Measurements from ENCODE around the gene LMBR1L.

LMBR1L gene

GRCh38 chr12:49109641-49110463 is 795 bp downstream of the LMBR1L start:
- DNase-seq, result peak in 1 of 2 experiments; percentile 38

- DNase-seq, result no peak
Measured at GRCh38 chr12:49108958-49109404, 1.7 kb downstream of the LMBR1L start.

DNA sequence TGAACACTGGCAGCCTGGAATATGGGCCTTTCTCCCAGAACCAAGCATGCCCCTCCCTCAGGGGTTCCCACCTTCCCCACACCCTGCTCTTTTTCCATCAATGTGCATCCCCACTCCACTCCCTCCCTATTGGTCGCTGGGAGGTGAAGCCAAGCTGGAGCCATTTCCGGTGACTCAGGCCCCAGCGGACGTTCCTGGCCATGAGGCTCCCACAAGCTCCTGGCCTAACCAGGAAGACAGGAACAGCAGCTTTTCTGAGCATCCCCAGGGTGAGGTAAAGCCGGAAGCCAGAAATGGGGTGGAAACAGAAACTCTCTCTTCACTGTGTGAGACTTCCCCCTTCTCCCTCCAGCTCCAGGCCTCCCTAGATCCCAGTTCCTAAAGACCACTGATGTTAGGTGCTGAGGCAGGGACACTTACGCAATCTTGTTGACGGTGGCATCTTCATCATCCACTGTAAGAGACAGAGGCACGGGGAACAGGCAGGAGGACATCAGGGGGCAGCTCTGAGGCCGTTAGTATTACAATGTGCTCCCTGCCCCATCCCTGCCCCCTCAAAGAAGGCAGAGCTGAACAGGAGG is 5.1 kb downstream of the LMBR1L start:
- DNase-seq, result no peak

- no peak for DNase-seq
Measured at GRCh38 chr12:49104822-49105221, 5.8 kb downstream of the LMBR1L start.

DNA sequence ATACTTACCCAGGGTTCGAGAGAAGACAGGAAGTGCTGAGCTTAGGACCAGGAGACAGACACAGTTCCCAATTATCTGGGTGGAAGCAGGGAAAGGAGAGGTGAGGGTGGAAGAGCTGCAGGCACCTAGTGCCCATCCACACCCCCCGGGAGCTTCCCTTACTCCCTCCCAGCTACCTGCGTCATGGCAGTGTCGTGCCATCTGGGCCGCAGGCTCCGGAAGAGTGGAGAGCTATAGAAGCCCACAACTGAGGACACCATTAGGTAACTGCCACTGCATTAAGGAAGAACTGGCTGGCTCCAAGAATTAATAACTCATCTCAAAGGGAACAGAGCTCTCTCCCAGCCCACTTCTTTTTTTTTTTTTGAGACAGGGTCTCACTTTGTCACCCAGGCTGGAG is 10.3 kb downstream of the LMBR1L start:
- no peak for DNase-seq

DNA sequence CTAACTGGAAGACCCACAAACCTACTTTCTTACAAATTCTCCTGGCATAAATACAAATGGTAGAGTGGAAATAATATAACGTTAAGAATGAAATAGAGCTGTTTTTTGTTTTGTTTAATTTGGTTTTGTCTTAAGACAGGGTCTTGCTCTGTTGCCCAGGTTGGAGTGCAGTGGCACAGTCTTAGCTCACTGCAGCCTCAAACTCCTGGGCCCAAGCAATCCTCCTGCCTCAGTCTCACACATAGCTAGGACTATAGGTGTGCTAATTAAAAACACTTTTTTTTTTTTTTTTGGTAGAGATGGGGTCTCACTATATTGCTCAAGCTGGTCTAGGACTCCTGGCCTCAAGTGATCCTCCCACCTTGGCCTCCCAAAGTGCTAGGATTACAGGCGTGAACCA is 11.9 kb downstream of the LMBR1L start:
- DNase-seq, result no peak

DNA sequence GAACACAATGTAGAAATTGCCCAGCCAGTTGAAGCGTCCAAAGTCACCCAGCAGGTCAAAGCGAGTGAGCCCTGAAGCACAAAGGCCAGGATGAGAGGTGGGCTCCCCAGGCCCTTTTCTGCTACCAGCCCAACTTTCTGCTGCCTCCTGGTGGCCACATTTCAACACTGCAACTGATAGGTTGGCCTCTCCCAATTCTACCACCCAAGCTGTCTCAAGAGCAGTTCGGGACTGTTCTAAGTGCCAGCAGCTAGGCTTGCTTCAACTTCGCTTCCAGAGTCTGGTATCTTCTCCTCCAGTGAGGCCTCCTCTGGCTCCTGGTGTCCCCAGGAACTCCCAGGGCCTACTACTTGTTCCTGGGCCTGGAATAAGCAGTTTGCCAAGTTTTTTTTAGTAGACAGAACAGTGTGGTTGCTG is 12.6 kb downstream of the LMBR1L start:
- DNase-seq, result peak in 1 of 2 experiments; percentile 60

GRCh38 chr12:49097381-49097780 is 13.3 kb downstream of the LMBR1L start:
- DNase-seq, result no peak

DNA sequence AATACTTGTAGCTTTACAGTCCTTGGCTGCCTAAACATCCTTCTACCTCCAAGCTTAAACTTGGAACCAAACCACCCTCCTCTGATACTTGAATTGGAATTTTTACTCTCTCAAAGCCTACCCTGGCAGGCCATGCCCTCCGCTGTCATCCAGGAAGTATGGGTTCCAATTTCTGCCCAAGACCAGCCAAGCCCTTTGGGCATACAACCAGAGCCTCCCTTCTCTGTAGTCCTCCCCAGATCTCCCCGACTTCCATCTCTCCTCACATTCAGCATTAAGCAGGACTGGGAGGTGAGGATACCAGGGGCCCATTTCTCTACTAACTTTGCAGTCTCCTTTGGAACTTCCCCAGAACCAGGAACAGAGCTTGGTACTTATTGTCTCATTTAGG is 15.7 kb downstream of the LMBR1L start:
- no peak for DNase-seq

- peak in 1 of 2 experiments; percentile 46 for DNase-seq
Measured at GRCh38 chr12:49094160-49094974, 16.3 kb downstream of the LMBR1L start, which contains the start of gene DHH. Gene DHH (minus strand): TSS chr12:49094801. CDS start chr12:49094512, 289 bp downstream.

- peak in 1 of 2 experiments; percentile 33 for DNase-seq
Measured at GRCh38 chr12:49093792-49094159, 16.9 kb downstream of the LMBR1L start.

- no peak for DNase-seq
Measured at GRCh38 chr12:49092816-49093406, 17.7 kb downstream of the LMBR1L start.

GRCh38 chr12:49092086-49092815 is 18.4 kb downstream of the LMBR1L start:
- DNase-seq, result peak in 1 of 2 experiments; percentile 75

DNA sequence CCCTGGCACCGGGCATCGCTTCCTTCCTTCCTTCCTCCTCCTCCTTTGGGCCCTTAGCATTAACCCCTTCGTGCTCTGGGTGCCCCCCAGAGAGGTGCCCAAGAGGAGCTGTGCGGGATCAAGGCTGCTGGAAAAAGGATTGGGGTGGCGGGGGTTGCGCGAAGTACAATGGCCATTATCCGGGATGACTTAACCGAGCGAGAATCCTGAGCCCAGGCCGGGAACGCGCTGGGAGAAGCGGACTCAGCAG is 18.9 kb downstream of the LMBR1L start:
- DNase-seq, result no peak

DNA sequence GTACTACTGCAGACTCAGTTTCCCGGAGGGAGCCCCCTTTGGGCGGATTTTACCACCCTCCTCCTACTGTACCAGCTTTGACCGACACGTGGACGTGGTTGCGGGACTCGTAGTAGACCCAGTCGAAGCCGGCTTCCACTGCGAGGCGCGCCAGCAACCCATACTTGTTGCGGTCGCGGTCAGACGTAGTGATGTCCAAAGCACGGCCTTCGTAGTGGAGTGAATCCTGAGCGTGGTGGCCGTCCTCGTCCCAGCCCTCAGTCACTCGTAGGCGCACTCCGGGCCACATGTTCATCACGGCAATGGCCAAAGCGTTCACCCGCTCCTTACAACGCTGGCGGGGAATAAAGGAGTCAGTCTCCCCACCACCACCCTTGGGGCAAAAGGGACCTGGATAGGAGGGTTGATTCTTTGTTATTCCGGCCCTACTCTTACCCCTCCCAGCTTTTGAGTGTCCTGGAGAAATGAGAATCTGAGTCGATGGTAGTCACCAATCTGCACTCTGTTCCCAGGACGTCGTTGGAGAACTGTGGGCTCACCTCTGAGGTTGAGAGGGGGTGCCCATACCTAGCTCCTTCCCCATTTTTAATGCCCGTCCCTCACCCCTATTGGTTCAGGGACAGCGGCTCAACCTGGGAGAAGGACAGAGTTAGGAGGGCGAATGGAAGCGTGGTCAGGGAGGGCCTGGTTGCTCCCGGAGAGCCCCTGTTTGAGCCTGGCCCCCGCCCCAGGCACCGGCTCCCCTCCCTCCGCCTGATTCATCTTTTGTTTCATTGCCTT is 19.4 kb downstream of the LMBR1L start:
- no peak for DNase-seq

GRCh38 chr12:49089821-49090773 is 20.6 kb downstream of the LMBR1L start:
- DNase-seq, result peak; percentile 16 to 67

DNA sequence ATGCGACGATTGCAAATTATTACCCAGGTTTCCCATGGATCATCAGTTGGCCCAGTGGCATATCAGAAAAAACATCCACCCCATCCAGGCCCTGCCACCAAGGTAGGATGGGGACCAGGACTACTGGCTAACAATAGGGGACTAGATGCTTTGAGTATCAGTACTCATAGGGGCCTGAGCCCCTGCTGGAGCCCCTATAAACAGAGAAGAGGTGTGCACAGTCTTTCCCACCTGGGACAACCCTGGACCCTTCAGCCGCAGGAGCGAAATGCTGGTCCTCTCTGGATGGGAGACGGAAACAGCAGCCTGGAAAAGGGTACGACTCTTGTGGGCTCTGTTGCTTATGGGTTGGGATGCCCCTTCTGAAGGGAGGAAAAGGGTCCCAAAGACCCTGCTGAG is 21.7 kb downstream of the LMBR1L start:
- DNase-seq, result no peak

DNA sequence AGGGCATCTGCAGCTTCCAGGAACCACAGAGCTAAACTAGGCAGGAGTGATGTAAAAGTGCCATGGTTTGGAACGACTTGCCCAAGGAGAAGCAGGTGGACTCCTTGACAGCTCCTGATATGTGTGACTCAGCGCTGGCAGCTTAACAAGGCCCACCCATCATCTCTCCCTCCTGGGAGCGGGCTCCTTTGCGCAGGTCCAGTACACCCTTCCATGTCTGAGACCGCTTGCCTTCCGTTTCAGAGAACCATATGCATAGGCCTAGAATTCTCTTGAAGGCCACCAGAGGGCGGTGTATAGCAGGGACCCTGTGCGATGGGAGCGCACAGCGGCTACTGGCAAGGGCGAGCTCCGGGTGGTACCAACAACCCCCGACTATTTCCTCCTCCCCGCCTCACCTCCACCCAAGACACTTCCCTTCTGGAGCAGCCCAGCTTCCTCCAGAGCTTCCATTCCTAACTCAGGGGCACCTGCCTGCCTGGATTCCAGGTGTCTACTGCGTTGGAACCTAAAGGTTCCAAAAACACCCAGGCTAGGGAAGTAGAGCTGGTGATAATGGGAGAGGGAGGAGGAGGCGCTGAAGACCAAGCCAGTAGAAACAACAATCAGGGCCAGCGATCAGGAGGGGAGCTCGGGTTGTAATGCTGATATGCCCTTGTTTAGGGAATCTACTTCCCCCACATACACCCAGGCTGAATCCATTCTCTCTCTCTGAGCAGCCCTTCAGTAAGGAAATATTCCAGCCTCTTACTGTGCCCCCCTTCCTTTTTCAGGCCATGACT is 22.3 kb downstream of the LMBR1L start:
- peak; percentile 77 to 93 for DNase-seq

- DNase-seq, result no peak
Measured at GRCh38 chr12:49086116-49086515, 24.5 kb downstream of the LMBR1L start.

DNA sequence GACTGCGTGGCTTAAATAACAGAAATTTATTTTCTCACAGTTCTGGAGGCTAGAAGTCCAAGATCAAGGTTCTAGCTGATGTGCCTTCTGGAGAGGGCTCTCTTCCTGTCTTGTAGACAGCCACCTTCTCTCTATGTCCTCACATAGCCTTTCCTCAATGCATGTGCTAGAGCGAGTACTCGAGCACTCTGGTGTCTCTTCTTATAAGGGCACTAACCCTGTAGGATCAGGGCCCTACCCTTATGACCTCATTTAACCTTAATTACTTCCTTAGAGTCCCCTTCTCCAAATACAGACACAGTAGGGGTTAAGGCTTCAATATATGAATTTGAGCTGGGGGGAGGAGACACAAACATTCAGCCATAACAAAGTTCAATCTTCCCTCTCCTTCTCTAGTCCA is 26.2 kb downstream of the LMBR1L start:
- no peak for DNase-seq
